ENCODE results near the gene ARHGAP44.

ARHGAP44 gene

DNA sequence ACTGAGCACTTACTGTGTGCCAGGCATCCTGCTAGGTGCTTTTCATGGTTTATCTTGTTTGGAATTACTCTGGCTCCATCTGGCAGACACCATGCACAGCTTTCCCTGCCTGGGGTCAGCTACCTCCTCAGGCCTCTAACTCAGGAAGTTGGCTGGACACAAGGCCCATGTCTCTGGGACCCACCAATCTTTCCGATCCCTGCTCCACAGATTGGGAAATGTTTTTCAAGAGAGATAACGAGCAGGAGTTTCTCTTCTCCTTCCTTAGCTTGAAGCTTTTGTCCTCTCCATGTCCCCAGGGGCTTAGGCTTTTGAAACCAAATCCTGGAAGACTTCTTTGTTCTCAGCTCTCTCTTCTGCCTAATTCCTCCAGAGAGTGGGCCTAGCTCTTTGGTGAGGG, 240.0 kb downstream of the ARHGAP44 start:
- TF ChIP-seq, protein P1, sequence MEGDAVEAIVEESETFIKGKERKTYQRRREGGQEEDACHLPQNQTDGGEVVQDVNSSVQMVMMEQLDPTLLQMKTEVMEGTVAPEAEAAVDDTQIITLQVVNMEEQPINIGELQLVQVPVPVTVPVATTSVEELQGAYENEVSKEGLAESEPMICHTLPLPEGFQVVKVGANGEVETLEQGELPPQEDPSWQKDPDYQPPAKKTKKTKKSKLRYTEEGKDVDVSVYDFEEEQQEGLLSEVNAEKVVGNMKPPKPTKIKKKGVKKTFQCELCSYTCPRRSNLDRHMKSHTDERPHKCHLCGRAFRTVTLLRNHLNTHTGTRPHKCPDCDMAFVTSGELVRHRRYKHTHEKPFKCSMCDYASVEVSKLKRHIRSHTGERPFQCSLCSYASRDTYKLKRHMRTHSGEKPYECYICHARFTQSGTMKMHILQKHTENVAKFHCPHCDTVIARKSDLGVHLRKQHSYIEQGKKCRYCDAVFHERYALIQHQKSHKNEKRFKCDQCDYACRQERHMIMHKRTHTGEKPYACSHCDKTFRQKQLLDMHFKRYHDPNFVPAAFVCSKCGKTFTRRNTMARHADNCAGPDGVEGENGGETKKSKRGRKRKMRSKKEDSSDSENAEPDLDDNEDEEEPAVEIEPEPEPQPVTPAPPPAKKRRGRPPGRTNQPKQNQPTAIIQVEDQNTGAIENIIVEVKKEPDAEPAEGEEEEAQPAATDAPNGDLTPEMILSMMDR (IDR thresholded peaks at IDR 0.05; ENCODE audit: low read length, missing control alignments), result no peak
- H3K4me3 ChIP-seq (replicated peaks; ENCODE audit: low read depth, low read length), result no peak overlapping the region
- no peak for DNase-seq (ENCODE audit: low read depth)

DNA sequence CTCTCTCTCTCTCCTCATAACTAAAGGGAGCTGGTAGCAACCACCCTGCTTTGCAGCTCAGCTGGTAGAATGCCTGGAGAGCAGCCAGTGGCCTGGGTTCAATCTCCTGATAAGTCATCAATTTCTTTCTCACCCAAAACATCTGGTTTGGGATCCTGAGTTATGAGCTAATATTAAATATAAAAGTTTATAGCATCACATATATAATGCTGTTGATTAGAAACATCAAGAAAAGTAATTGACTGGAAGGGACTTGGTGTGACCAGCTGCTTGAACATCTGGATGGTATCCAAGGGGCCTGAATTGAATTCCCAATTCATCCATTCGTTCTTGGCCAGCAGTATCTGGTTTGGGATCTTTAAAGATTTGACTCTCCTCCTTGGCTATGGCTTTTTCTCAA, 240.8 kb downstream of the ARHGAP44 start:
- TF ChIP-seq, protein P1 (IDR thresholded peaks at IDR 0.05; ENCODE audit: low read length, missing control alignments), result no peak
- no peak for DNase-seq (ENCODE audit: low read depth)
- no peak overlapping the region for H3K4me3 ChIP-seq (replicated peaks; ENCODE audit: low read depth, low read length)

DNA sequence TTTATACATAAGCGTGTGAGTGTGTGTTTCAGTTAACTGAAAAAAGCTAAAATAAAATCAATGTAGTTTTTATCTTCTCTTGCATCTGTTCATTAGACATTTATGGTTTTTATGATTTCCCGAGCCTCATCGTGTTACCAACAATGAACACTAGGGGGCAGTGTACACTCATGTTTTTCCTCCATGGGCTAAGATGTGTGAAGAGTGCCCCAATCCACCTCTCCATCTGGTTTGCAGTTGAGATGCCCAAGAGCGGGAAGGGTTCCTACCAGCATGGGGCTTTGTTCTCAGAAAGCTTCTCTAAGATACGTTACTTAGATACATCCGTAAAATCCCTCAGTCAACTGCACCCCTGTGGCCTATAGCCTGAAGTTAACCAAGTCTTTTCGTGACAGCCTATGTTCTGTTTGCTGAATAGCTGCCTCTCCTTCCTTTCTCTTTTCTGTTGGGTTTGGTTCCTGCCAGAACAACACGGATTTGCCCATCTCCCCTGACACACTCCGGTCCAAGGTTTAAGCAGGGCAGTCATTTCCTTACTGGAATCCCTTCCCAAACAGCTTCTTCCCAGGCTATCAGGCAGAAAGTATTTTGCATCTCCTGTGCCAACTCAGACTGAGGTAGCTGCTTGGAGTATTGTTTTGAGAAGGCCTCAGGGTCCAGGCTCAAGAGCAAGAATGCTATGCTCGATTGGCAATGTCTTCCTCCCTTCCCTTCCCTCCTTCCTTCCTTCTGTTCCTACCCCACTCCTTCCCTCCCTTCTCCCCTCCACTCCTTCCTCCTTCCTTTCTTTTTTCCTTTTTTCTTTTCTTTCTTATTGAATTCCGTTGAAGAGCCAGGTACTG, 241.4 kb downstream of the ARHGAP44 start:
- H3K4me3 ChIP-seq (replicated peaks; ENCODE audit: low read depth, low read length), result no peak overlapping the region
- DNase-seq (ENCODE audit: low read depth), result peak; percentile 69
- TF ChIP-seq, protein P1 (IDR thresholded peaks at IDR 0.05; ENCODE audit: low read length, missing control alignments), result peak; percentile 76

DNA sequence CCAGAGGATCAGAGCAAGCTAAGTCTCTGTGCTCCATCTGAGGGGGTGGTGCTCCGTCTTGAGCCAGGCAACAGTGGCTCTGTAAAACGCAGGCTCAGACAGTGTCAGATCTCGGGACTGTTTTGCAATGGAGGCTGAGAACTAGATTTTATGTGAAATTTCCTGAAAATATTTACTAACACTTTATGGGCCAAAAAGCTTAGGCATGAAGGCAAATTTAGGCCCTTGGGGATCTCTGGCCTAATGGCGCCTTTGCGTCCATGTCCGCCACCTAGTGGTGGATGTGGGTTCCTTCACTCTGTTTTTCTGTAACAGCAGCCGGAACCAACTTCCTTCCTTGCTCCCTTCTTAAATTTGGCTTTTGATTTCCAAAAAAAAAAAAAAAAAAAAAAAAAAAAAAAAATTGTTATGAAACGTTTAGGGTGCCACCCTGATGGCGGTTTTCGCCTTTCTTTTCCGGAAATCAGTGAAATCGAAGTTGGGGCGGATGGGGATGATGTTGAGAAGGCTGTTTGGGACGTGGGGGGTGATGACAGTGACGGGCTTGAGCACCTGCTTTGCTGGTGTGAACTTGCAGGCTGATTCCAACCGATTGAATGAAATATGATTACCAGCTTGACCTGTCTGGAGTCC, 242.5 kb downstream of the ARHGAP44 start:
- DNase-seq (ENCODE audit: low read depth), result peak; percentile 70
- no peak overlapping the region for H3K4me3 ChIP-seq (replicated peaks; ENCODE audit: low read depth, low read length)
- TF ChIP-seq, protein P1 (IDR thresholded peaks at IDR 0.05; ENCODE audit: low read length, missing control alignments), result peak; percentile 93

DNA sequence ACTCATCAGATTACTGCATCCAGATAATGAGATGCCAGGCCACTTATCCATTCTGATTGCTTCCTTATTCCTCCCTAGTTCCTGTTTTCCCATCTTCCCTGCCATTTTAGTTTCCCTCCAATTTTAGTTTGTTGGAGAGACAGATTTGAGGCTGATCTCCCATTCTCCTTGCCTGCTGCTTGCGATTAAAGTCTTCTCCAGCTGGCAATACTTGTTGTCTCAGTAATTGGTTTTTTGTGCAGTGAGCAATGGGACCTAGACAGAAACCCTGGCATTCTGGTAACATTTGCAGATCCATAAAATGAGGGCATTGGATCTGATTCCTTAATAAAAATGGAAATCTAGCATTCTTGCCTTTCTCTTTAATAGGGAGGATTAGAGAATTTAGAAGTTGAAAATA, 246.1 kb downstream of the ARHGAP44 start:
- TF ChIP-seq, protein P1 (IDR thresholded peaks at IDR 0.05; ENCODE audit: low read length, missing control alignments), result no peak
- no peak for DNase-seq (ENCODE audit: low read depth)
- H3K4me3 ChIP-seq (replicated peaks; ENCODE audit: low read depth, low read length), result no peak overlapping the region

DNA sequence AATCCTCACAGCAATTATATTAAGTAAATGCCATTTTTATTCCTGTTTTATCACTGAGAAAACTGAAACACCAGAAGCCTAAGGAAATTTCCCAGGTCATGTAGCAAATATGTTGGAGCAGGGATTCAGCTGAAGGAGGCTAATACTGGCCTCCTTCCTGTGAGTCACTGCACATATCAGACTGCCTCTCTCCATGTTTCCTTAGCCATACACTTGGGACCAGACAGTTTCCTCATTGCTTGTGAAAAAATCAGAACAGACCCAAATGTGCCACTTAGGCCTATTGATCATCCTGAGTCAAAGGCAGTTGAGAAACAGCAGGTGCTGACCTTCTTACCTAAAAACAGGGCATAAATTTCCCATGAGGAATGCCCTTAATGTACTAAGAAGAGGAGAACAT, 247.5 kb downstream of the ARHGAP44 start:
- DNase-seq (ENCODE audit: low read depth), result peak; percentile 43
- TF ChIP-seq, protein P1 (IDR thresholded peaks at IDR 0.05; ENCODE audit: low read length, missing control alignments), result no peak
- H3K4me3 ChIP-seq (replicated peaks; ENCODE audit: low read depth, low read length), result no peak overlapping the region

Measured in fibroblast of pulmonary artery (primary cell).